HEK293T (cell line): Measurements from ENCODE around the gene ARHGAP26.

ENCODE experiments used
- ARNT ChIP-seq: fragments of 450-650 bp; IDR thresholded peaks from 2 replicates; pipeline ENCODE4 v1.6.1; 2017; ENCODE audit warnings: mild to moderate bottlenecking
- BHLHE40 ChIP-seq: fragments of 450-650 bp; IDR thresholded peaks from 2 replicates; pipeline ENCODE4 v1.6.1; 2016; ENCODE audit warnings: mild to moderate bottlenecking, moderate library complexity, borderline replicate concordance
- CTBP1 ChIP-seq: fragments of 450-650 bp; IDR thresholded peaks from 2 replicates; pipeline ENCODE4 v1.6.1; 2016; ENCODE audit warnings: borderline replicate concordance
- ELF4 ChIP-seq: fragments of 450-650 bp; IDR thresholded peaks from 2 replicates; pipeline ENCODE4 v1.6.1; 2017; ENCODE audit warnings: antibody characterized with exemption
- FOXK2 ChIP-seq: fragments of 450-650 bp; IDR thresholded peaks from 2 replicates; pipeline ENCODE4 v1.6.1; 2016; ENCODE audit warnings: mild to moderate bottlenecking
- FOXM1 ChIP-seq: fragments of 450-650 bp; IDR thresholded peaks from 2 replicates; pipeline ENCODE4 v1.6.1; 2017; ENCODE audit warnings: mild to moderate bottlenecking, borderline replicate concordance
- HDGF ChIP-seq: fragments of 450-650 bp; IDR thresholded peaks from 2 replicates; pipeline ENCODE4 v1.6.1; 2017; ENCODE audit warnings: antibody characterized with exemption, borderline replicate concordance
- LEF1 ChIP-seq: fragments of 450-650 bp; IDR thresholded peaks from 2 replicates; pipeline ENCODE4 v1.6.1; 2017; ENCODE audit warnings: mild to moderate bottlenecking, borderline replicate concordance
- NFRKB ChIP-seq: fragments of 450-650 bp; IDR thresholded peaks from 2 replicates; pipeline ENCODE4 v1.6.1; 2016; ENCODE audit warnings: mild to moderate bottlenecking, moderate library complexity
- SP1 ChIP-seq: fragments of 450-650 bp; IDR thresholded peaks from 2 replicates; pipeline ENCODE4 v1.6.1; 2017
- SUZ12 ChIP-seq: fragments of 450-650 bp; IDR thresholded peaks from 2 replicates; pipeline ENCODE4 v1.6.1; 2016; ENCODE audit warnings: mild to moderate bottlenecking
- TARDBP ChIP-seq: fragments of 450-650 bp; IDR thresholded peaks from 2 replicates; pipeline ENCODE4 v1.6.1; 2016
- ZNF384 ChIP-seq: fragments of 450-650 bp; IDR thresholded peaks from 2 replicates; pipeline ENCODE4 v1.6.1; 2016

GRCh38 chr5:142720641-142721271, 49.4 kb upstream of the ARHGAP26 start:
- TF ChIP-seq FOXK2 (no peak), BHLHE40 (no peak), CTBP1 (no peak), SP1 (no peak), LEF1 (no peak), TARDBP (no peak), SUZ12 (no peak), ELF4 (no peak), HDGF (no peak), NFRKB (no peak), FOXM1 (no peak), ZNF384 (no peak), ARNT (no peak)
